Purkinje cell (primary cell): Measurements from ENCODE around the gene OR2A7. TPM values are rescaled to one million over a fixed set of nuclear protein-coding genes. Genes with fewer than 3 reads are reported as not detected.

ENCODE experiments used
- polyA plus RNA-seq: library from polyadenylated mRNA; unstranded; fragments of >200 nt; fragmentation: Nextera tagmentation; gene quantifications from 2 replicates; pipeline ENCODE4 v1.2.1, GENCODE V29; 2014

OR2A7 gene
- not detected in 2 replicates for polyA plus RNA-seq

DNA sequence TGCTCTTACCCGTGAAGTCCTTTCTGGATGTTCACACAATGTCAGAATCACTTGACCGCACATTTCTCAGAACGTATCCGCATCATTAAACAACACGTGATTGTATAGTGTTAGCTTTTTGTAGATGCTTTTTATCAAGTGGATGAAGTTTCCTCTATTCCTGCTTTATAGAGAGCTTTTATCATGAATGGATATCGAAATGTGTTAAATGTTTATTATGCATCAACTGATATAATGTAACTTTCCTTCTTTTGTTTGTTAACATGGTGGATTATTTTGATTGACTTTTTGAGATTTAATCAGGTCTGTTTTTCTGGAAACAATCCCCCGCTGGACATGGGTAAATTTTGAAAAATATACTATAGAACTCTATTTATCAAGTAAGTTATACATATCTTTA is at the start of gene OR2A7:
Gene OR2A7, minus strand, starts transcription at position 101 of the 400 bp plus-strand sequence. CDS start 5,164 bp downstream, outside the sequence.

DNA sequence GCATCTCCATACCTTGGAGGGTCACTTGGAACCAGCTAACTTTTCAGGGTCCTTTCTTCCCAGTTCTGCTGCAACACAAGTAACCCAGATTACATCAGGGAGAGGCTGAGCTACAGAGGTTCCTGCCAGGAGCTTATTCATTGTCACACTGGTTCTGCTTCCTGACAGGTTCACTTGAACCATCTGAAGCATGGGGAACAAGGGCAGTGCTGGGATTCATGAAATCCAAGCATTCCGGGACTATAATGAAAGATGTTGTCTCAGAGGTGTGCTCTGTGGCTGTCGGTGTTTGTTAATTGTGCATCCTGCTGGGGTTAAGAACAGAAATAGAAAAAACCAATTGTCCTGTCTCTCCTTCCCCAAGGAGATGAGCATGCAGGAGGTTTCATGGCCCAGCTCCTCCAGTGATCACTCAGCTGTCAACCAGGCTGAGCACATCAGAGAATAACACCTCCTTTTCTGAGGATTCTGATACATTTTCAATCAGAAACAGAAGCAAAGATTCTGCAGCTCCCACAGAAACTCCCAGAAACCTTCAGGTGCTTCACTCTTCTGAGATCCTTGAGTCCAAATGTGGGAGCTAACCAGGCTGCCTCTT is 47.4 kb upstream of the OR2A7 start, which contains the start of gene OR2A1:
Gene OR2A1, plus strand, starts transcription at position 548 of the 598 bp plus-strand sequence. CDS start 5,706 bp downstream, outside the sequence.

DNA sequence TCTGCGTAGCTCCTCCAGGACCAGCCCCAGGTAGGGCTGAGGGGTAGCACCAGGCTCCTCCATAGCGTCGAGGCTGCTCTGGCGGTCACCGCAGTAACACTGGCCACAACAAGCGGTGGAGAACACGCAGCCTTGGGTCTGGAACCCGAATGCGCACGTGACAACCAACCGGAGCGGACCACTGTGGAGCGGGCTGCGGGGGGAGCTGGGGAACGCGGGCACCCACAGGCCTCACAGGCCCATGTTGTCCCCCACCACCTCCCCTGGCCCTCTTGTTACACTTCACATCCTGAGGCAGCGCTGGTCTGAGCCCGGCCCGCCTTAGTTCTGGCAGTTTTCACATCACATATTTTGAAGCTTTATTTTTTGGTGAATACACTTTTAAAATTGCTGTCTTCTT is 4.6 kb upstream of the OR2A7 start, which contains the start of gene CTAGE8:
Gene CTAGE8, minus strand, starts transcription at position 101 of the 400 bp plus-strand sequence. Its CDS starts 38 bp downstream, at position 63.

DNA sequence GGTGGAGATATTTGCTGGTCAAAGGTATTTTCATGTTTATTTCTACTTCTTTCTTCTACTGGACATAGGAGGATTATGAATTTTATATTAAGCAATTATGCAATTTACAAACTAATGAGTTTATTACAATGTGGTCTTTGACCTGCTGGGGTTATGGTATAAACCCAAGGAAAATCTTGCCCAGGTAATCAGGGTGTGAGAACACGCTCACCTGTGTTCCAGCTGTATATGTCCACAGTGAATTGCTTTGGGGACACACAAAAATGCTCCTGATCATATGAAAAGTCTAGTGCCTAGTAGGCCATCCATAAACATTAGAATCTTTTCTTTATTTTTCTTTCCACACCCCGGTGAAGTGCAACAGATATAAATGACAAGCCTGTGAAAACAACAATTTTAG is 25.2 kb downstream of the OR2A7 start, which contains the start of gene OR2A42:
Gene OR2A42, minus strand, starts transcription at position 241 of the 400 bp plus-strand sequence. CDS start 6,762 bp downstream, outside the sequence.

Other genes starting within 250 kb of the OR2A7 start
- gene OR2A5, start 215.8 kb downstream of the OR2A7 start, polyA plus RNA-seq, result not detected in 2 replicates
- gene OR2A25, start 195.0 kb downstream of the OR2A7 start, polyA plus RNA-seq, result not detected in 2 replicates
- gene OR2A12, start 178.5 kb downstream of the OR2A7 start, polyA plus RNA-seq, result not detected in 2 replicates
- gene OR2A2, start 155.2 kb downstream of the OR2A7 start, polyA plus RNA-seq, result not detected in 2 replicates
- not detected in 2 replicates for gene OR2A14, start 141.6 kb downstream of the OR2A7 start, polyA plus RNA-seq
- gene CTAGE4, start 81.3 kb downstream of the OR2A7 start, polyA plus RNA-seq, result not detected in 2 replicates
- gene ARHGEF35, start 69.0 kb downstream of the OR2A7 start, polyA plus RNA-seq, result not detected in 2 replicates
- not detected in 2 replicates for gene OR2A42, start 25.2 kb downstream of the OR2A7 start, polyA plus RNA-seq
- not detected in 2 replicates for gene CTAGE8, start 4.5 kb upstream of the OR2A7 start, polyA plus RNA-seq
- not detected in 2 replicates for gene OR2A1, start 47.6 kb upstream of the OR2A7 start, polyA plus RNA-seq
- not detected in 2 replicates for gene ARHGEF5, start 90.6 kb upstream of the OR2A7 start, polyA plus RNA-seq
- not detected in 2 replicates for gene NOBOX, start 138.9 kb upstream of the OR2A7 start, polyA plus RNA-seq